HepG2 (cell line): ENCODE results near the gene TGFA. TPM values are rescaled to one million over a fixed set of nuclear protein-coding genes. Genes with fewer than 3 reads are reported as not detected.

ENCODE experiments used
- ASH2L ChIP-seq: fragments of 300-600, 200-600 bp; sonication (generic); IDR thresholded peaks from 2 replicates; pipeline ENCODE4 v1.7.0; 2017; ENCODE audit warnings: low read depth, mild to moderate bottlenecking, moderate library complexity, mixed read lengths, low read length; ENCODE audit not compliant: insufficient read length
- HMG20A ChIP-seq: IDR thresholded peaks from 2 replicates; pipeline ENCODE4 v1.6.1; 2016; ENCODE audit warnings: borderline replicate concordance
- JUND ChIP-seq: sonication (generic); formaldehyde crosslinking; IDR thresholded peaks from 2 replicates; pipeline ENCODE4 v1.8.0; 2022; ENCODE audit warnings: mild to moderate bottlenecking, missing genetic modification reagents
- KMT2A ChIP-seq: sonication (generic); formaldehyde crosslinking; IDR thresholded peaks from 2 replicates; pipeline ENCODE4 v1.4.0; 2020; ENCODE audit warnings: missing genetic modification reagents
- MIER3 ChIP-seq: IDR thresholded peaks from 2 replicates; pipeline ENCODE4 v1.6.1; 2016; ENCODE audit warnings: missing compliant biosample characterization, borderline replicate concordance
- NFATC3 ChIP-seq: sonication (generic); formaldehyde crosslinking; IDR thresholded peaks from 2 replicates; pipeline ENCODE4 v1.5.1; 2020; ENCODE audit warnings: mild to moderate bottlenecking, missing genetic modification reagents
- RARA ChIP-seq: IDR thresholded peaks from 2 replicates; pipeline ENCODE4 v1.6.1; 2016; ENCODE audit warnings: missing genetic modification reagents, missing compliant biosample characterization
- RORA ChIP-seq: sonication (generic); formaldehyde crosslinking; IDR thresholded peaks from 2 replicates; pipeline ENCODE4 v1.5.0; 2020; ENCODE audit warnings: mild to moderate bottlenecking, missing genetic modification reagents, moderate library complexity
- SAP130 ChIP-seq: IDR thresholded peaks from 2 replicates; pipeline ENCODE4 v1.6.1; 2016; ENCODE audit warnings: low read depth
- SMAD9 ChIP-seq: sonication (generic); formaldehyde crosslinking; IDR thresholded peaks from 2 replicates; pipeline ENCODE4 v1.5.1; 2020; ENCODE audit warnings: mild to moderate bottlenecking, missing genetic modification reagents
- SOX13 ChIP-seq, 3 experiments: fragments of 450-650 bp in 1 of 3; sonication (generic) in 1 of 3; formaldehyde crosslinking in 1 of 3; IDR thresholded peaks in 2 of 3; conservative IDR thresholded peaks in 1 of 3; 2 replicates each; pipeline versions ENCODE4 v1.5.0 to v1.6.1; 2016 to 2020; ENCODE audit warnings: antibody characterized with exemption in 1 of 3, mild to moderate bottlenecking in 1 of 3, missing compliant biosample characterization in 1 of 3, missing genetic modification reagents in 1 of 3, moderate library complexity in 1 of 3
- ZNF101 ChIP-seq: sonication (generic); formaldehyde crosslinking; IDR thresholded peaks from 2 replicates; pipeline ENCODE4 v1.4.0; 2020; ENCODE audit warnings: mild to moderate bottlenecking, low read depth, missing genetic modification reagents, borderline replicate concordance
- ZNF225 ChIP-seq: sonication (generic); formaldehyde crosslinking; IDR thresholded peaks from 2 replicates; pipeline ENCODE4 v1.4.0; 2020; ENCODE audit warnings: mild to moderate bottlenecking, missing genetic modification reagents
- ZNF251 ChIP-seq: sonication (generic); formaldehyde crosslinking; IDR thresholded peaks from 2 replicates; pipeline ENCODE4 v1.9.0; 2021; ENCODE audit warnings: mild to moderate bottlenecking, missing genetic modification reagents
- ZNF292 ChIP-seq: sonication (generic); formaldehyde crosslinking; IDR thresholded peaks from 2 replicates; pipeline ENCODE4 v1.8.1; 2022; ENCODE audit warnings: mild to moderate bottlenecking, low read depth, missing genetic modification reagents, borderline replicate concordance
- ZNF382 ChIP-seq: sonication (generic); formaldehyde crosslinking; IDR thresholded peaks from 2 replicates; pipeline ENCODE4 v1.5.0; 2020; ENCODE audit warnings: missing genetic modification reagents, mild to moderate bottlenecking, borderline replicate concordance
- ZNF44 ChIP-seq: sonication (generic); formaldehyde crosslinking; IDR thresholded peaks from 2 replicates; pipeline ENCODE4 v1.5.1; 2020; ENCODE audit warnings: mild to moderate bottlenecking, missing genetic modification reagents
- ZNF766 ChIP-seq: sonication (generic); formaldehyde crosslinking; IDR thresholded peaks from 2 replicates; pipeline ENCODE4 v1.5.0; 2020; ENCODE audit warnings: missing genetic modification reagents, borderline replicate concordance
- polyA plus RNA-seq, 8 experiments: library from polyadenylated mRNA; depleted of rRNA in 3 of 8; stranded (reverse) in 7 of 8; unstranded in 1 of 8; fragments of >200 nt; fragmentation: Illumina TruSeq in 4 of 8; extraction: Trizol in 4 of 8; gene quantifications; 2 replicates each; pipeline versions ENCODE4 v1.2.1 to v1.2.3, GENCODE V29; 2011 to 2016; ENCODE audit warnings: low read depth in 4 of 8, missing spikeins in 1 of 8, mixed read lengths in 1 of 8; ENCODE audit not compliant: insufficient read depth in 1 of 8
- total RNA-seq, 5 experiments: library from RNA; depleted of rRNA; stranded (reverse); fragments of >200 nt; fragmentation: Illumina TruSeq; extraction: Trizol; gene quantifications; 2 replicates each; pipeline ENCODE4 v1.2.3, GENCODE V29; 2016; ENCODE audit warnings: low read depth in 1 of 5
- TF ChIP-seq, protein P1 (sequence below): sonication (generic); formaldehyde crosslinking; IDR thresholded peaks from 2 replicates; pipeline ENCODE4 v1.4.0; 2020; ENCODE audit warnings: missing genetic modification reagents
- TF ChIP-seq, protein P2 (sequence below): IDR thresholded peaks from 2 replicates; pipeline ENCODE4 v1.6.1; 2016
- TF ChIP-seq, protein P3 (sequence below): IDR thresholded peaks from 2 replicates; pipeline ENCODE4 v1.6.1; 2016; ENCODE audit warnings: missing compliant biosample characterization, missing genetic modification reagents, borderline replicate concordance
- TF ChIP-seq, protein P4 (sequence below): sonication (generic); formaldehyde crosslinking; IDR thresholded peaks from 2 replicates; pipeline ENCODE4 v1.4.0; 2020; ENCODE audit warnings: low read depth, mild to moderate bottlenecking, missing genetic modification reagents
- TF ChIP-seq, protein P5 (sequence below): IDR thresholded peaks from 2 replicates; pipeline ENCODE4 v1.6.1; 2016; ENCODE audit warnings: missing genetic modification reagents, missing compliant biosample characterization

Gene TGFA
- total and polyA plus RNA-seq, 2 of the 13 experiments (the other 11 are each of a cell fraction or from before 2014, with no cell fraction given): 7.8 to 15.3 TPM

DNA sequence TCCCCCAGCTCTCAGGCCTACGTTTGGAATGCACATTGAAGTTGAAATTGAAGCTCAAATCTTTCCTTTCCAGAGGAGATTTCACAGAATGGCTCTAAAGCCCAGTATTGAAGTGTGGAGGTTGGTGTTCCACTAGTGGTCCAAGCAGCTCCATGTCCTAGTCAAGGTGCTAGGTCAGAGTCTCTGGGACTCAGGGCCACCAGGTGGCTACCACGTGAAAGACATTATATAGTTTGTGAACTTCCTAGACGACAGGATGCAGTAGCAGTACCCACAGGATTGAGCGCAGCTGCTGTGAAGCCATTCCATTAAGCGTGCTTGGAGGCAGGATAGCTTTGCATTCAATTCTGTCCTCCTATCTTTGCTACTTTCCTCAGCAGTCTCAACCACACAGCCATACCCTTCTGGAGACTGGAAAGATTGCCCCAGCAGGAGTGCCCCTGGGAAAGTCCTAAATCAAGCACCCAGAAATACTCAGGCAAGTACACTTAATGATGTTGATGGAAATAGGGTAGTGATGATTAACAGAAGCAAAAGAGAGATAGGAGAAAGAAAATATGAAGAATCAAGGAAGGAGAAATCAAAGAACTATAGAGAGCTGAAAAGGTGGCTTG lies 4.7 kb upstream of the TGFA start (continued):
- TF ChIP-seq HMG20A (CRISPR knock-in tag) (peak; percentile 42; the same call in 1 of the 2 replicates), SOX13 (IDR thresholded peaks at IDR 0.05) (no peak), SOX13 (CRISPR knock-in tag; conservative IDR thresholded peaks at IDR 0.05 in 1 of 2, IDR thresholded peaks at IDR 0.05 in 1 of 2) (peak in 1 of 2 experiments; percentile 50; a peak in 2 of 4 replicates), RORA (CRISPR knock-in tag) (no peak), JUND (no peak), ZNF251 (CRISPR knock-in tag) (no peak), MIER3 (CRISPR knock-in tag) (no peak; the same call in 1 of the 2 replicates), NFATC3 (CRISPR knock-in tag) (0 out of 2 replicates have a peak, but pooled peaks have one; percentile 43), ZNF382 (no peak), ZNF766 (CRISPR knock-in tag) (no peak), KMT2A (CRISPR knock-in tag) (no peak), ZNF101 (CRISPR knock-in tag) (no peak), SMAD9 (CRISPR knock-in tag) (0 out of 2 replicates have a peak, but pooled peaks have one; percentile 38), ZNF44 (CRISPR knock-in tag) (0 out of 2 replicates have a peak, but pooled peaks have one; percentile 69), ZNF292 (CRISPR knock-in tag) (peak; percentile 56; the same call in 1 of the 2 replicates), SAP130 (CRISPR knock-in tag) (peak; percentile 53; the same call in 1 of the 2 replicates), ASH2L (no peak), ZNF225 (CRISPR knock-in tag) (no peak), RARA (CRISPR knock-in tag) (peak; percentile 19; the same call in 1 of the 2 replicates)
- TF ChIP-seq, protein P1, sequence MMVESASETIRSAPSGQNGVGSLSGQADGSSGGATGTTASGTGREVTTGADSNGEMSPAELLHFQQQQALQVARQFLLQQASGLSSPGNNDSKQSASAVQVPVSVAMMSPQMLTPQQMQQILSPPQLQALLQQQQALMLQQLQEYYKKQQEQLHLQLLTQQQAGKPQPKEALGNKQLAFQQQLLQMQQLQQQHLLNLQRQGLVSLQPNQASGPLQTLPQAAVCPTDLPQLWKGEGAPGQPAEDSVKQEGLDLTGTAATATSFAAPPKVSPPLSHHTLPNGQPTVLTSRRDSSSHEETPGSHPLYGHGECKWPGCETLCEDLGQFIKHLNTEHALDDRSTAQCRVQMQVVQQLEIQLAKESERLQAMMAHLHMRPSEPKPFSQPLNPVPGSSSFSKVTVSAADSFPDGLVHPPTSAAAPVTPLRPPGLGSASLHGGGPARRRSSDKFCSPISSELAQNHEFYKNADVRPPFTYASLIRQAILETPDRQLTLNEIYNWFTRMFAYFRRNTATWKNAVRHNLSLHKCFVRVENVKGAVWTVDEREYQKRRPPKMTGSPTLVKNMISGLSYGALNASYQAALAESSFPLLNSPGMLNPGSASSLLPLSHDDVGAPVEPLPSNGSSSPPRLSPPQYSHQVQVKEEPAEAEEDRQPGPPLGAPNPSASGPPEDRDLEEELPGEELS (CRISPR knock-in tag): no peak
- TF ChIP-seq, protein P2, sequence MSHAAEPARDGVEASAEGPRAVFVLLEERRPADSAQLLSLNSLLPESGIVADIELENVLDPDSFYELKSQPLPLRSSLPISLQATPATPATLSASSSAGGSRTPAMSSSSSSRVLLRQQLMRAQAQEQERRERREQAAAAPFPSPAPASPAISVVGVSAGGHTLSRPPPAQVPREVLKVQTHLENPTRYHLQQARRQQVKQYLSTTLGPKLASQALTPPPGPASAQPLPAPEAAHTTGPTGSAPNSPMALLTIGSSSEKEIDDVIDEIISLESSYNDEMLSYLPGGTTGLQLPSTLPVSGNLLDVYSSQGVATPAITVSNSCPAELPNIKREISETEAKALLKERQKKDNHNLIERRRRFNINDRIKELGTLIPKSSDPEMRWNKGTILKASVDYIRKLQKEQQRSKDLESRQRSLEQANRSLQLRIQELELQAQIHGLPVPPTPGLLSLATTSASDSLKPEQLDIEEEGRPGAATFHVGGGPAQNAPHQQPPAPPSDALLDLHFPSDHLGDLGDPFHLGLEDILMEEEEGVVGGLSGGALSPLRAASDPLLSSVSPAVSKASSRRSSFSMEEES: 0 out of 2 replicates have a peak, but pooled peaks have one; percentile 35
- TF ChIP-seq, protein P3, sequence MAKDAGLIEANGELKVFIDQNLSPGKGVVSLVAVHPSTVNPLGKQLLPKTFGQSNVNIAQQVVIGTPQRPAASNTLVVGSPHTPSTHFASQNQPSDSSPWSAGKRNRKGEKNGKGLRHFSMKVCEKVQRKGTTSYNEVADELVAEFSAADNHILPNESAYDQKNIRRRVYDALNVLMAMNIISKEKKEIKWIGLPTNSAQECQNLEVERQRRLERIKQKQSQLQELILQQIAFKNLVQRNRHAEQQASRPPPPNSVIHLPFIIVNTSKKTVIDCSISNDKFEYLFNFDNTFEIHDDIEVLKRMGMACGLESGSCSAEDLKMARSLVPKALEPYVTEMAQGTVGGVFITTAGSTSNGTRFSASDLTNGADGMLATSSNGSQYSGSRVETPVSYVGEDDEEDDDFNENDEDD: peak; percentile 43; the same call in 1 of the 2 replicates
- TF ChIP-seq, protein P4, sequence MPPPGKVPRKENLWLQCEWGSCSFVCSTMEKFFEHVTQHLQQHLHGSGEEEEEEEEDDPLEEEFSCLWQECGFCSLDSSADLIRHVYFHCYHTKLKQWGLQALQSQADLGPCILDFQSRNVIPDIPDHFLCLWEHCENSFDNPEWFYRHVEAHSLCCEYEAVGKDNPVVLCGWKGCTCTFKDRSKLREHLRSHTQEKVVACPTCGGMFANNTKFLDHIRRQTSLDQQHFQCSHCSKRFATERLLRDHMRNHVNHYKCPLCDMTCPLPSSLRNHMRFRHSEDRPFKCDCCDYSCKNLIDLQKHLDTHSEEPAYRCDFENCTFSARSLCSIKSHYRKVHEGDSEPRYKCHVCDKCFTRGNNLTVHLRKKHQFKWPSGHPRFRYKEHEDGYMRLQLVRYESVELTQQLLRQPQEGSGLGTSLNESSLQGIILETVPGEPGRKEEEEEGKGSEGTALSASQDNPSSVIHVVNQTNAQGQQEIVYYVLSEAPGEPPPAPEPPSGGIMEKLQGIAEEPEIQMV (CRISPR knock-in tag): no peak
- TF ChIP-seq, protein P5, sequence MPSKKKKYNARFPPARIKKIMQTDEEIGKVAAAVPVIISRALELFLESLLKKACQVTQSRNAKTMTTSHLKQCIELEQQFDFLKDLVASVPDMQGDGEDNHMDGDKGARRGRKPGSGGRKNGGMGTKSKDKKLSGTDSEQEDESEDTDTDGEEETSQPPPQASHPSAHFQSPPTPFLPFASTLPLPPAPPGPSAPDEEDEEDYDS (CRISPR knock-in tag): no peak
